Activated CD4-positive, CD25-positive, alpha-beta regulatory T cell (primary cell): ENCODE results near the gene RAB2B.

Experiments
- DNase-seq, 4 experiments: peaks; one replicate each; lab custom pipeline; 2025; lab: John Stamatoyannopoulos, UW

The RAB2B gene

GRCh38 chr14:21476925-21477681 is at the start of gene RAB2B, which contains the start of gene TOX4:
TSS of gene RAB2B (minus strand) at chr14:21476959. CDS start at chr14:21476872, 87 bp downstream.
TSS of gene TOX4 (plus strand) at chr14:21477195. CDS start at chr14:21477279, 84 bp downstream.
- DNase-seq = peak; percentile 84 to 90 (median 90)

- peak; percentile 10 to 37 (median 17) for DNase-seq
These were observed 49.4 kb upstream of the RAB2B start, which contains the start of gene SALL2 for GRCh38 chr14:21525962-21526671. TSS of gene SALL2 (minus strand) at chr14:21526346. CDS start at chr14:21526127, 219 bp downstream.

- DNase-seq = no peak
These were observed 48.8 kb upstream of the RAB2B start for GRCh38 chr14:21525571-21525961.

DNA sequence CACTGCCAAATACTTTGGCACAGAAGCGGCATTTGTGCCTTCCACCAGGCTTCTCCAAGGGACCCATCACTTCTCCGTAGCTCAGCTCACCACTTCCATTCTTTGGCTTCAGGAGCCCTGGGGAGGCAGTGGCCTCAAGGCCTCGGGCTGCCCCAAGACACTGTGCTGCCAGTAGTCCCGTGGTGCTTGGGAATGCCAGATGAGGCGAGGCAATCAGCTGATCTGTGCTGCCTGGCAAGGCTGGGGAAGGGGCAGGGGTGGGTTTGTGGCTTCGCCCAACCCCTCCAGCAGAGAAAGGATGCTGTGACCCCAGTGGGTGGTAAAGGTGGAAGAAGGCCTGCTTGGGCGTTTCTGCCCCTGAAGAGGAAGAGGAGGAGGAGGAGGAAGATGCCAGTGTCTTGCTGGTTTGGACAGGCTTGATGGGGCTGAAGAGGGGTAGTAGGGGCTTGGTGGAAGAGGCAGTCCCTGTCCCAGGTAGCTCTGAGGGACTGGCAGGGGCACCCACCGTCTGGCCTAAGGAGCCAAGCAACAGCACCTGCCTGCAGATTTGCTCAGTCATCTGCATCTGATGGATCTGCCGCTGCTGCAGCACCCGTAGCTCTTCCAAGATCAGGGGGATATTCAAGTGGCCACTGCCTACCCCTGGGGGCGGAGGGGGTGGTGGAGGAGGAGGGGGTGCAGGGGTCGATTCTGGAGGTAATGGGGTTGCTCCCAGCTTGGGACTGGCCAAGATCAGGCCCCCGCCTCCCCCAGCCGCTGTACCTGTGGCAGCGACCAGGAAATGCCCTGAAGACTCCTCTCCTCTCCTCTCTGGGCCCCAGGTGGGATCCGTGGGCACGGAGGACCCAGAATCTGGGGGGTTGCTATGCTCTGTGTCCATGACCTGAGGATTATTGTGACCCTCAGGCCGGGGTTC is 48.1 kb upstream of the RAB2B start:
- DNase-seq = no peak

DNA sequence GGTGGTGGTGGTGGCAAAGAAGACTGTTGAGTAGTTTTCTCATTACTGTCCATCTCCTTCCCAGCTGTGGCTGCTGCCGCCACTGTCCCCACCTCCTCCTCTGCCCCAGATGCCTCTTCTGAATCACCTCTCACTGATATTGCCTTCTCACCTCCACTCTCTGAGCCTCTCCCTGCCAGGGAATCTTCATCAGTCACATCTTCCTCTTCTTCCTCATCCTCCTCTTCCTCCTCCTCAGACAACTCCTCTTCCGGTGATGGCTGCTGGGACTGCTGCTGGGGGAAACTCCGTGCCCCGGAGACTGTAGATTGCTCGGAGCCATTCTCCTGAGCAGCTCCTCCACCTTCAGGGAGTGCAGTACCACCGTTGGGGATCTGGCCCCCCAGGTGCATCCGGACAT is 46.4 kb upstream of the RAB2B start:
- DNase-seq = no peak

DNA sequence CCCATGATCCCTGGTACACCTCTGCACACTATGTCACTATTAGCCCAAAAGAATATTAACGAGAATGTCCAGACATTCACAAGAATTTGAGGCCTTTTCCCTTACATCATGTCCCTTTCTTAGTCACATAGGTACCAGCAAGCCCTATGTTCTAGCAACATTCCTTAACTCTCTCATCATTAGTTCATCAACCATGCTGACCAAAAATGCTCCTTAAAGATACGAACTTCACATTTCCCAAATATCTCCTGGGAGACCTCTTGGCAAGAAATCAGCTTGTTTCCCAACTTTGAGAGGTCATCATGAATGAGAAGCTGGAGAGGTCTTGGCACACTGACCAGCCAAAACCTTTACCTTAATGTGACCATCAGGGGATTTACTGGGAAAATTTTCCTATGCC is 44.7 kb upstream of the RAB2B start:
- no peak for DNase-seq

GRCh38 chr14:21520767-21521166 is 44.0 kb upstream of the RAB2B start:
- no peak for DNase-seq

GRCh38 chr14:21518725-21519124 is 42.0 kb upstream of the RAB2B start:
- no peak for DNase-seq

- no peak for DNase-seq
These were observed 37.6 kb upstream of the RAB2B start for GRCh38 chr14:21514341-21514740.

- DNase-seq = peak; percentile 72 to 87 (median 81)
These were observed 34.2 kb upstream of the RAB2B start, which contains the start of gene METTL3 for GRCh38 chr14:21510735-21511657. TSS of gene METTL3 (minus strand) at chr14:21511340. CDS start at chr14:21511223, 117 bp downstream.

- no peak for DNase-seq
These were observed 32.8 kb upstream of the RAB2B start for GRCh38 chr14:21509432-21510143.

DNA sequence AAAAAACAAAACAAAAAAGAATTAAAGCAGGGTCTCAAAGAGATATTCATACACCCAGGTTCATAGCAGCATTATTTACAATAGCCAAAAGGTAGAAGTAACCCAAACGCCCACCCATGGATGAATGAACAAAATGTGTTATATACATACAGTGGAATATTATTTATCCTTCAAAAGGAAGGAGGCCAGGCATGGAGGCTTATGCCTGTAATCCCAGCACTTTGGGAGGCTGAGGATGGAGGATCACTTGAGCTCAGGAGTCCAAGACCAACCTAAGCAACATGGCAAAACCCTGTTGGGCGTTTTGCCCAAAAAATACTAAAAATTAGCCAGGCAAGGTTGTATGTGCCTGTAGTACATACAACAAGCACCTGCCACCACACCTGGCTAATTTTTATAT is 29.8 kb upstream of the RAB2B start:
- DNase-seq = no peak

- DNase-seq = no peak
These were observed 28.3 kb upstream of the RAB2B start for GRCh38 chr14:21505012-21505553.

DNA sequence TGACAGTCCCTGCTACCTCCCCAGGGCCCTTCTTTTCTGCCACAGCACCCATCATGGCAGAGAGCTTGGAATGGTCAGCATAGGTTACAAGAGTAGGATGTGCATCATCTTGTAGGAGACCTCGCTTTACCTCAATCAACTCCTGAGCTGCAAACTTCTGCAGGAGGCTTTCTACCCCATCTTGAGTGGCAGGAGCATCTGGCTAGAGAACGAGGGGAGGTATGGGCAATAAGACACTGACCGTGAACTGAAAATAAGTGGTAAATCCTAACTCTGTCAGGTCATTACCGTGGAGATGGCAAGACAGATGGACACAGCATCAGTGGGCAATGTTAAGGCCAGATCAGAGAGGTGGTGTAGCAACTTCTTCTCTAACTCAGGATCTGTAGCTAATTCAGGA is 26.6 kb upstream of the RAB2B start:
- DNase-seq = no peak

GRCh38 chr14:21501568-21501967 is 24.8 kb upstream of the RAB2B start:
- no peak for DNase-seq

DNA sequence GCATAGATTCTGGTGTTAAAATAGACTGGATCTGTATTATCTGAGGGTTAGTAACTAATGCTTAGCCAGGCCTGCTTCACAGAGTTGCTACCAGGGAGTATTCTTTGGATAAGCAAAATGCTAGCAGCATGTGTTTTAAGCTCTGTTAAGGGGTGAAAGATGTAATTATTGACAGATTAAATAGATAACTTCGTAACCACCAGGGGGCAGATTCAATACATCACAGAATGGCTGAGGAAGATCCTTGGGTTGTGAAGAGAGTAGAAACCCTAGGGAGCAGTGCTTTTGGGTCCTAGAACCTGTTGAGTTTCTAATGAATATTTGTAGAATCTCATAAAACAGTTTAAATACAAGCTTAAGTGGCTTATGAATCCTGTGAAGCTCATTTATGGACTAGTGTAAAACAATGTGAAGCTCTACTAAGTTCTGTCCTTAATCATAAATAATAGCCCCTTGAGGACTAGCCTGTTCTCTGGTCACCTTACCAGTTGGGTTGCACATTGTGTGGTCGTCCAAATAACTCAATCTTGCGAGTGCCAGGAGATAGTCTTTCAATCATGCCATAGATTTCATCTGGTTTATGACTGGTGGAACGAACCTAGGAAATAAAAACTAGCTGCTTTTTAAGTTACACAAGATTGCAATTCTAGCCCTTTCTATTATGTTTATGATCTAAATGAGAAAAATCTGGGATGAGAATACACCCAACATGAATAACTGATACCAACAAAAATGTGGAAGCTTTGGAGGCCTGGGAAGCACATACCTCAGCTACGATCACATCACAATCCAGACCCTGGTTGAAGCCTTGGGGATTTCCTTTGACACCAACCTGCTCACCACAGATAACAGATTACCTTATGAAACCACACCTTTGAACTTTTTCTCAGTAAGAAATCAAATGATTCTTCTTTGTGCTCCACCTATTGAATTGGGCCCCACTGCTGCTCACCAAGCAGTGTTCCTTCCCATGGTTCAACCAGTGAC is 22.1 kb upstream of the RAB2B start:
- peak in 1 of 4 experiments; percentile 7 for DNase-seq

DNA sequence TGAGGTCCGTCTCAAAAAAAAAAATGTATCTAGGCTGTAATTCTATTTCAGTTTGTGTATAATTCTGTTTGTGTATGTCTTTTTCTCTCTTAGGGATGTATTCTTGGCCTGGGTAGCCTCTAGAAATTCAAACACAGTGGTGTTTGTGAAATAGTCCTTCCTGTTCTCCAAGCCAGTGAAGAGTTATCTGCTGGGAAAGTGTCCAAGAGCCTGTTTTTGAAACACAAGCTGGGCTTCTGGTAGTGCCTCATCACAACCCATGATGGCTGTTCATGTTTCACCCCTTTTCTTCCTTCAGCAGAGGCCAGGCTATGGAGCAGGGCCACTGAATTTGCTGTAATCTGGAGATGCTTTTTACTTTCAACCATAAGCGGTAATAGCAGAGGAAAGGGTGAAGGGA is 19.7 kb upstream of the RAB2B start:
- no peak for DNase-seq

DNA sequence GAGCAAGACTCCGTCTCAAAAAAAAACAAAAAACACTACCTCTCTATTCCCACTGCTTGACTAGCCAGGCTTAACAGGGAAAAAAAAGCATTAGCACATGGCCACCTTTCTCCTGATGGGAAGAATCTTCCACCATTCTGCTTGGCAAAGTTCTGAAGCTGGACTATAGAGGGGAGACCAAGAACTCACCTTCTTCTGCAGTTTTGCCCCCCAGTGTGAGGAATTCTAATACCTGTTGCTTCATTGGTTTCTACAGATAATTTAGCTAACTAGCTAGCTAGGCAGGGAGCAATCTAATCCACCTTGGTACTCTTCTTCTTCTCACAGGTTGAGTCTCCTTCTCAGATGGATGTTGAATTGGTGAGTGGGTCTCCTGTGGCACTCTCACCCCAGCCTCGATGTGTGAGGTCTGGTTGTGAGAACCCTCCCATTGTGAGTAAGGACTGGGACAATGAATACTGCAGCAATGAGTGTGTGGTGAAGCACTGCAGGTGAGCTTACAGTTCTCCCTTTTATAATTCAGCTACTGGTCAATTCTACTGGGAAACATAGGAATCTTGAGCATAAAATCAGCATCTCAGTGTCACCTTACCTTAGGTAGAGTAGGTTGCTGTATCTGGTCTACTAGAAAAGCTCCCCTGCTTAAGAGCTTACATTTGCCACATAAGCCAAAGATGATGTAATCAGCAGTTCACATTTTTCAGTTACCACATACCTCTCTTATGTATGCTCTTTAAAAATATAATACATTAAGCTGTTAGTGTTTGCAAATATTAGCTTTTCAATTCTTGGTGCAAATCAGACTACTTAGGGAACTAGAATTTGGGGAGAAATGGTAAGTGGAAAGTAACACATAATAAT is 18.4 kb upstream of the RAB2B start:
- DNase-seq = no peak
